Measurements from ENCODE around the gene PLA2G4E.

The PLA2G4E gene

DNA sequence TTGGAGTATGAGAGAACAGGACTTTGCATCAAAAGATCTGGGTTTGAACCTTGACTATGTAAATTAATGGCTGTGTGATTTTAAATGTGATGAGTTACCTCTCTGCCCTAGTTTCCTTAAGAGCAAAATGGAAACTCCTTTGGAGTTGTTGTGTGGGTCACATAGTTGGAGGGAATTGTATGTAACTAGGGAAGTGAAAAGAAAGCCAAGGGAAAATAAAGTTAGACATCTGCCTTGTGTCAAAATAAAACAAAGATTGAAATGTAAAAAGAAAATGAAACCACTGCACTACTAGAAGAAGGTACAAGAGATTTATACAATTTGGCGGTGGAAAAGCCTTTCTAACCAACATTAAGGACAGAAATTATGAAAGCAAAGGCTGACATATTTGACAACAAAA lies 46.8 kb downstream of the PLA2G4E start:
- DNase-seq (ENCODE audit: insufficient read length, low spot score): no peak
- no peak for FAIRE-seq
- TF ChIP-seq PAX5 (IDR thresholded peaks at IDR 0.05; ENCODE audit: insufficient read depth, low read length, severe bottlenecking) (no peak), POLR2AphosphoS5 (IDR thresholded peaks at IDR 0.05; ENCODE audit: low read depth, low read length) (no peak)

DNA sequence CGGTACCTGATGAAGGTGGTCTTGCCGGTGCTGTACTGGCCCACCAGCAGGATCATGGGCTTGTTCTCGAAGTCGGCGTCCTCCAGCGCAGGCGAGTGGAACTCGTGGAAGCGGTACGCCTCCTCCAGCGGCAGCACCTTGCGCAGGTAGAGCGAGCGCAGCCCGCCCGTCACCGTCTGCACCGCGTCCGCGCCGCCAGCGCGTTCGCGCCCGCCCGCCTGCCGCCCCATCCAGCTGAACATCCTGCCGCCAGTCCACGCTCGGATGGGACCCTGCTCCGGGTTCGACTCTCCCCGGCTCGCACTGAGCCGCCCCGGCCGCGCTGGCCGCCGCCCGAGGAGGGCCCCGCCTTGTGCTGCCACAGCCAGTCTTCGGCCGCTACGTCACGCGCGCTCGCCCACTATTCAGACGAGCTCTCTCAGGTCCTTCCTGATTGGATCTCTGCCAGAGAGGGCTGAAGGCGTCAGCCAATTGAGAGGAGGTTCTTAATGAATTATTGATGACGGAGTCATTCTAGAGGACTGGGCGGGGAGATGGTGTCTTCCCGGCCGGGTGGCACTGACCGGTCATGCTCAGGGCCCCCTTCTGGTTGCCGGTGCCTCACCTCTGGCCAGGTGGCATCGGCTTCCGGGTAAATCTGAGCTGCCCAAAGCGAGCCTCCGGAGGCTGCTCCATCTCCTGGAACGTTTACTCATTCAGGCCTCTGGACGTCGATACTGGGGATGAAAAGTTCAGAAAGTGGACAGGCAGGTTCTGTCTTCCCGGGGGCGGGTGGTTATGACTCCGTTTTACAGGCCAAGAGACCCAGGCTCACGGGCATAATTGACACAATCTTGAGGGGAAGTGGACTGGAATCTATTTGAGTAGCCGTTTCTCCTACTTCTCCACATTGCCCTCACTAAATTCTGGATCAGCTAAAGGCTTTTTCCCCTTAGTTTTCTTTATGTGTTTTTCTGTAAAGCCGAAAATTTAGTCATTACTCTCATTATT lies 48.3 kb downstream of the PLA2G4E start, which contains the start of gene EHD4:
EHD4 (minus strand) TSS at position 305 of the 990 bp plus-strand sequence; CDS start at position 242, 63 bp downstream.
- peak; percentile 96 for FAIRE-seq
- peak; percentile 86 for DNase-seq (ENCODE audit: insufficient read length, low spot score)

DNA sequence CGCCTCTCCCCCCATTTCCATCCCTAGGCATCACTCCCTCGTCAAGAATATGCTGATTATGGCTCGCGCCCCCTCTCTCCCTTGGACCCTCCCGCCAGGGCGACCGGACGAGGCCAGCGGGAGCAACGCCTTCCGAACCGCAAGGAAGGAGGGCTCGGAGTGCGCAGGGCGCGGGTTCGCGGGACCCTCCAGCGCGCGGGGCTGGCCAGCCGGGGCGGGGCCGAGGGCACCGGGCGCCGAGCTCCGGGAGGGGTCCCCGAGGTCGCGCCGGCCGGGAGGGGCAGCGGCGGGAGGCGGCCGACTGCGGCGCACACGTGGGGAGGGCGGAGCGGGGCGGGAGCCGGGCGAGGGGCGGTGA lies 49.0 kb downstream of the PLA2G4E start:
- FAIRE-seq: no peak
- TF ChIP-seq POLR2A (IDR thresholded peaks at IDR 0.05; ENCODE audit: low read depth, low read length): no peak
- TF ChIP-seq SPI1 (IDR thresholded peaks at IDR 0.05; ENCODE audit: low read depth, low read length): no peak
- no peak for TF ChIP-seq POU2F2 (IDR thresholded peaks at IDR 0.05; ENCODE audit: low read depth, low read length)
- TF ChIP-seq PAX5 (IDR thresholded peaks at IDR 0.05; ENCODE audit: insufficient read depth, low read length, severe bottlenecking): no peak
- TF ChIP-seq TAF1 (IDR thresholded peaks at IDR 0.05; ENCODE audit: low read depth, low read length): no peak
- no peak for TF ChIP-seq POLR2AphosphoS5 (IDR thresholded peaks at IDR 0.05; ENCODE audit: low read depth, low read length)
- no peak for DNase-seq (ENCODE audit: insufficient read length, low spot score)

More for the DNA sequence above, 48.3 kb downstream of the PLA2G4E start, which contains the start of gene EHD4:
- peak; percentile 92 for TF ChIP-seq POLR2AphosphoS5 (IDR thresholded peaks at IDR 0.05; ENCODE audit: low read depth, low read length)
- peak; percentile 28; the same call in 1 of the 2 replicates for TF ChIP-seq POU2F2 (IDR thresholded peaks at IDR 0.05; ENCODE audit: low read depth, low read length)
- TF ChIP-seq TAF1 (IDR thresholded peaks at IDR 0.05; ENCODE audit: low read depth, low read length): peak; percentile 93
- peak; percentile 89 for TF ChIP-seq POLR2A (IDR thresholded peaks at IDR 0.05; ENCODE audit: low read depth, low read length)
- no peak for TF ChIP-seq PAX5 (IDR thresholded peaks at IDR 0.05; ENCODE audit: insufficient read depth, low read length, severe bottlenecking)
- TF ChIP-seq SPI1 (IDR thresholded peaks at IDR 0.05; ENCODE audit: low read depth, low read length): peak; percentile 39

DNA sequence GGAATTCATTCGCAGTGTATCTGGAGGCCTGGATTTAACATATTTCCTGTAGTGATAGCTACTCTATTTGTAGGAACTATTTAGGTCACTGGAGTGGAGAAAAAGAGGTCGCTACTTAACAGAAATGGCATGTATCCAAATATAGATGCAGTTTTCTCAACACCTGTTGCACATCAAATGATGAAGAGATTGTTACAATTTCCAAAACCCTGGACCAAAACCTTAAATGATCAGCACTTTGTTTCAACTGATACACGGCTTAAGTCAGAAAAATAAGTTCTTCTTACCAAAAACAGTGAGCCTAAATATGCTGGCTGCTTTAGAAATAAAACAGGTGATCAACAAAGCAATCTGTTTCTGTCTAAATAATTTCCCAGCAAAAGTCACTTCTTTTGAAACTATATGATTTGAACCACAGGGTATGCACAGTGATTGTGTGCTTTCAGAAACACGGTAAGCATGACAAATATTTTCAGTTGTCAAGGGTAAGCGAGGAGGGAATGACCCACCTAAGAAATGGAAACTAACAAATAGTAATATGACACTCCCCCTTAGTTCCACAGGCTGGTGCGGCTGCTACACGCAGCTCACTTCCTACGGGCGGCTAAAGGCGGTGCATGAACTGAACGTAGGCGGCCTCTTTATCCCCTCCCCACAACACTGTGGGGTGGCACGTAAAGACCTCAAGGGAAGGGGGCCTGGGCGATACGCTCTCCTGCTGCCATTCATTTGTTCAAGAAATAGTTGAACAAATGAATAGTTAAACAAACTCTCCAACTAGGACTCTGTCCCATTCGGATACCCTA lies 49.5 kb downstream of the PLA2G4E start:
- TF ChIP-seq POU2F2 (IDR thresholded peaks at IDR 0.05; ENCODE audit: low read depth, low read length): peak; percentile 89
- peak; percentile 87 for TF ChIP-seq TAF1 (IDR thresholded peaks at IDR 0.05; ENCODE audit: low read depth, low read length)
- peak; percentile 93 for TF ChIP-seq POLR2A (IDR thresholded peaks at IDR 0.05; ENCODE audit: low read depth, low read length)
- peak; percentile 54 for TF ChIP-seq SPI1 (IDR thresholded peaks at IDR 0.05; ENCODE audit: low read depth, low read length)
- peak; percentile 91 for TF ChIP-seq POLR2AphosphoS5 (IDR thresholded peaks at IDR 0.05; ENCODE audit: low read depth, low read length)
- TF ChIP-seq PAX5 (IDR thresholded peaks at IDR 0.05; ENCODE audit: insufficient read depth, low read length, severe bottlenecking): no peak
- FAIRE-seq (peak; percentile 90), DNase-seq (ENCODE audit: insufficient read length, low spot score) (peak; percentile 56)

DNA sequence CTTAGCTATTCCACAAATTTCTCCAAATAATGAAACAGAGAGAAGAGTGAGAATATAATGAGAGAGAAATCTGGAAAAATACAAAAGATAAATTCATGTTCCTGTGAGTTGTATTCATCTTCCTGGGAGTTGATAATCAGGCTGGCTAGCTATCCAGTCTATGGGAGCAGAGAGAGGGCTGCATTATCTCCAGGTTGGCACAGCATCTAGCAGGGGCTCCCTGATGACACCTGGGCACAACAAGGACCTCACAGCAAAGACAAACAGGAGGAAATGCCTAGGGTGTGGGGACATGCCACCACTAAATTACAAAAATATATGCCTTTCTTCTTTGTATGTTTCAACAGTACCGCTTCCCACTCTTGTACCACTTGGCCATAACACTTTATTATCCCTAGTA lies 50.4 kb downstream of the PLA2G4E start:
- TF ChIP-seq TAF1 (IDR thresholded peaks at IDR 0.05; ENCODE audit: low read depth, low read length): no peak
- no peak for TF ChIP-seq PAX5 (IDR thresholded peaks at IDR 0.05; ENCODE audit: insufficient read depth, low read length, severe bottlenecking)
- TF ChIP-seq SPI1 (IDR thresholded peaks at IDR 0.05; ENCODE audit: low read depth, low read length): no peak
- TF ChIP-seq POLR2AphosphoS5 (IDR thresholded peaks at IDR 0.05; ENCODE audit: low read depth, low read length): no peak
- TF ChIP-seq POLR2A (IDR thresholded peaks at IDR 0.05; ENCODE audit: low read depth, low read length): no peak; the same call in 1 of the 2 replicates
- no peak for TF ChIP-seq POU2F2 (IDR thresholded peaks at IDR 0.05; ENCODE audit: low read depth, low read length)
- FAIRE-seq (peak; percentile 71), DNase-seq (ENCODE audit: insufficient read length, low spot score) (no peak)

DNA sequence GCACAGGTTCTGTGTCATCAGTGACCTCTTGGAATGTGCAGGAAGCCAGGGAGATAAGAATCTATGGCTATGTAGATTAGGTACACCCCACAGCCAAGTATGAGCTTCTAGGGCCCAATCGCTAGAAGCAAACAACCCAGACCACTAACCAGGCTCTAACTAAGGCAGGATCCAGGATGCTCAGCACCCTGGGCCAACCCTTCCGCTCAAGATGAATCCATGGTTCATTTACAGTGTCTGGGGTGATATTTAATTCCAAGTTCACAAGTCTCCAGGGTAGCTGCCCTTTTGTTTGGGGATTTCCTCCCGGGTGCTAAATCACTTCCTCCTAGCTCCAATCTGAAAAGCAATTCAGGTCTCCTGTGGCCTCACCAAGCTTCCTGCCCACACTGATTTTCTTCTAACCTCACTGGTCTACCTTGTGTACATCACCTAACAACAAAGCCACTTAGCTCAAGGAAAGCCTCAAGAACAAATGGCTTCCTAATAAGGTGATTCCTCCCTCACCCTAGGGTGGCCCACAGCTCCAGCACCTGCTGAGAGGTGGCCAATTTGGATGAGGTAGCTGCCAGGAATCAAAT lies 50.9 kb downstream of the PLA2G4E start:
- no peak; the same call in 1 of the 2 replicates for TF ChIP-seq TAF1 (IDR thresholded peaks at IDR 0.05; ENCODE audit: low read depth, low read length)
- TF ChIP-seq POU2F2 (IDR thresholded peaks at IDR 0.05; ENCODE audit: low read depth, low read length): no peak
- no peak for TF ChIP-seq PAX5 (IDR thresholded peaks at IDR 0.05; ENCODE audit: insufficient read depth, low read length, severe bottlenecking)
- peak; percentile 78 for TF ChIP-seq SPI1 (IDR thresholded peaks at IDR 0.05; ENCODE audit: low read depth, low read length)
- DNase-seq (ENCODE audit: insufficient read length, low spot score) (no peak), FAIRE-seq (peak; percentile 91)

DNA sequence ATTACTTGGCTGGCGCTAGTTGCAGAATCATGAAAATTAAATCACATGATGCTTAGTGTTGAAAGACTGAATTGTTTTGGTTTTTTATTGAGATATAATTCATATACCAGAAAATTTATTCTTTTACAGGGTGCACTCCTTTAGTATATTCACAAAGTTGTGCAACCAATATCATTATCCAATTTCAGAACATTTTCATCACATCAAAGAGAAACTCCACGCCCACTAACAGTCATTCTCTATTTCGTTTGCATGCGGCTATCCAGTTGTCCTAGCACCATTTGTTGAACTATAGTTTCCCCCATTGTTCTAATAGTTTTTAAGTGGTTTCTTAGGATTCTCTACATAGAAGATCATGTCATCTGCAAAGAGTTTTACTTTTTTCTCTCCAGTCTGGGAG lies 52.1 kb downstream of the PLA2G4E start:
- no peak for TF ChIP-seq PAX5 (IDR thresholded peaks at IDR 0.05; ENCODE audit: insufficient read depth, low read length, severe bottlenecking)
- TF ChIP-seq POLR2AphosphoS5 (IDR thresholded peaks at IDR 0.05; ENCODE audit: low read depth, low read length): no peak
- no peak for TF ChIP-seq POLR2A (IDR thresholded peaks at IDR 0.05; ENCODE audit: low read depth, low read length)
- no peak for TF ChIP-seq POU2F2 (IDR thresholded peaks at IDR 0.05; ENCODE audit: low read depth, low read length)
- TF ChIP-seq TAF1 (IDR thresholded peaks at IDR 0.05; ENCODE audit: low read depth, low read length): no peak
- TF ChIP-seq SPI1 (IDR thresholded peaks at IDR 0.05; ENCODE audit: low read depth, low read length): no peak
- DNase-seq (ENCODE audit: insufficient read length, low spot score): no peak
- FAIRE-seq: no peak

DNA sequence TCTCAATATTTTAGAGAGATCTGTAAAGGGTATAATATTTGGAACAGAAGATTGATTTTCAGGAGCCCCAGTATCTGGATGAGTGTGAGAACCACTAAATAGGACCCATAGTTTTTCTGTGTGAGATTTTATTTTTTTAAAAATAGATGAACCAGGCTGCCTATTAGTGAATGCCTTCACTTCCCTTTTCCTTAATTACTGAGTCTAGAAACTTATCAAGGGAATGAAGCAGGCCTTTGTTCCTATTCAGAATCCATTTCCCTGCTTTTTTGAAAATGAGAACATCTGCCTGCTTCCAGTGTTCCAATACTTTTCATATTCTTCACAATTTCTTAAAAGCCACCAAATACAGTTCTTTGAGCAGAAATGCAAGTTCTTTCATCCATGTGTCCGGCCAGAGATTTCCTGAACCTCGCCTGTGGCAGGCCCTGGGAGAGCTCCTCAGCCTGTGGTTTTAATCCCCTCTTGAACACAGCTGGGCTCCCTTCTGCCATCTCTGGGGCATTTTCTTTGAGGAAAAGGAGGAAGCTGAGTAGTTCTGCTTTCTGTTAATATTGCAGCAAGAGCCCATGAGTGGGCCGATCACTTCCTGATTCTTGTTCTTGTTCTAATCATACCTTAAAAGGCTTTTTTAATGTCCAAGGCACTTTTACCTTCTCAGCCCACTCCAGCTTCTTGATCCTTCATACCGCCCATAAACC lies 53.2 kb downstream of the PLA2G4E start:
- DNase-seq (ENCODE audit: insufficient read length, low spot score) (no peak), FAIRE-seq (no peak)
- TF ChIP-seq SPI1 (IDR thresholded peaks at IDR 0.05; ENCODE audit: low read depth, low read length) (peak; percentile 90), TAF1 (IDR thresholded peaks at IDR 0.05; ENCODE audit: low read depth, low read length) (0 out of 2 replicates have a peak, but pooled peaks have one; percentile 53), POLR2A (IDR thresholded peaks at IDR 0.05; ENCODE audit: low read depth, low read length) (peak; percentile 69), POU2F2 (IDR thresholded peaks at IDR 0.05; ENCODE audit: low read depth, low read length) (0 out of 2 replicates have a peak, but pooled peaks have one; percentile 38), POLR2AphosphoS5 (IDR thresholded peaks at IDR 0.05; ENCODE audit: low read depth, low read length) (peak; percentile 53; the same call in 1 of the 2 replicates), PAX5 (IDR thresholded peaks at IDR 0.05; ENCODE audit: insufficient read depth, low read length, severe bottlenecking) (no peak)
